Skeletal muscle satellite cell (primary cell): ENCODE measurements around the gene OR51B5. TPM values are rescaled to one million over a fixed set of nuclear protein-coding genes. Genes with fewer than 3 reads are reported as not detected.
"Not testable (repeated sequence)": the region's sequence is repeated elsewhere in the genome, so short reads cannot be mapped to it uniquely, and the experiment has no call there.

Experiments used
- H3K27me3 ChIP-seq: 2 replicates; pipeline ENCODE4 v1.7.0; 2013; ENCODE audit warnings: low read length; ENCODE audit not compliant: control insufficient read depth, insufficient read depth
- H3K36me3 ChIP-seq: 2 replicates; pipeline ENCODE4 v1.7.0; 2013; ENCODE audit warnings: mild to moderate bottlenecking, control low read depth, low read length; ENCODE audit not compliant: insufficient read depth
- H3K4me1 ChIP-seq: 2 replicates; pipeline ENCODE4 v1.7.0; 2013; ENCODE audit warnings: low read length; ENCODE audit not compliant: control insufficient read depth, insufficient read depth
- H3K4me2 ChIP-seq: 2 replicates; pipeline ENCODE4 v1.7.0; 2013; ENCODE audit warnings: mild to moderate bottlenecking, low read length
- H3K4me3 ChIP-seq: 2 replicates; pipeline ENCODE4 v1.7.0; 2013; ENCODE audit warnings: low read length
- H3K9ac ChIP-seq: 2 replicates; pipeline ENCODE4 v1.7.0; 2013; ENCODE audit warnings: mild to moderate bottlenecking, low read depth, low read length, moderate library complexity
- H3K9me3 ChIP-seq: replicated peaks from 2 replicates; pipeline ENCODE4 v1.7.0; 2013; ENCODE audit warnings: mild to moderate bottlenecking, control low read depth, low read length
- total RNA-seq: library from RNA; depleted of rRNA; stranded (reverse); fragments of >200 nt; gene quantifications from 2 replicates; pipeline ENCODE4 v1.2.3, GENCODE V29; 2012; rRNA removed

The OR51B5 gene, protein sequence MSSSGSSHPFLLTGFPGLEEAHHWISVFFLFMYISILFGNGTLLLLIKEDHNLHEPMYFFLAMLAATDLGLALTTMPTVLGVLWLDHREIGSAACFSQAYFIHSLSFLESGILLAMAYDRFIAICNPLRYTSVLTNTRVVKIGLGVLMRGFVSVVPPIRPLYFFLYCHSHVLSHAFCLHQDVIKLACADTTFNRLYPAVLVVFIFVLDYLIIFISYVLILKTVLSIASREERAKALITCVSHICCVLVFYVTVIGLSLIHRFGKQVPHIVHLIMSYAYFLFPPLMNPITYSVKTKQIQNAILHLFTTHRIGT
- not detected in 2 replicates for total RNA-seq

DNA sequence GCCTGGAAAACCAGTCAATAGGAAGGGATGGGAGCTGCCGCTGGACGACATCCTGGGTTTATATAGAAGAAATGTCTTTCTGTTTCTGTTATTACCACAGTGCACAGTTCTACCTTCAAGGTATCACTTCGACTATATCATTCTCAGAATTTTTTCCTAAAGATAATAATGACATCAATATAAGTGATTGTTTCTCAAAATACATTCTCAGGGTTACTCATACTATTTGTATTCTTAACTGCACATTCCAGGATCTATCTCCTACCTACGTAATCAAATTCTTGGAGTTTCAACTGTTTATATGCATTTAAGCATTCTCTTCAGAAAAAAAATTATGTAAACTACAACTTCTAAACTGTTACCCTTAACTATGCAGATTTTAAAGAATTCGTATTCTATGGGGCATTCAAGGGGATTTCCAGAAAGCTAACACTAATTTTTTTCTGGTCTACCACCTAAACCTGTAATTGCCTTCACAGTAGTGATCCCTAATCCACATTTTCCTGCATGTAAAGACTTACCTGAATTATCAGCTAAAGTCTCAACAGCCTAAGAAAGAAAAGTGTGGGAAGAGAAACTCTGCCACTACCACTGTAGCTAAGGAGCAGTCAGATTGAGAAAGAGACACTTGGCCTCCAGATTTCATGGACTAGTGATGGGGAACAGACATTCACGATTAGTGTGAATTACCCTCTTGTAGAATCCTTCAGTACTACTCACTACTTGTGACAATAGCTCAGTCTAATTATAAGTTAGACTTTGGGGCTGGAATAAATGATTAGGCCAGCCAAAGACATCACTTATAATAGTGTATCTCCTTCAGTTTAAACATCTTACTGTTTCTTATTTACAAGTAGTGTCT is at the start of gene OR51B5:
Gene OR51B5, minus strand, starts transcription at position 51 of the 862 bp plus-strand sequence. Its CDS starts 0 bp downstream, at position 51.
- Histone ChIP-seq H3K9me3 (no peaks in the 10 kb centered on the region), H3K4me3 (no peak within 1 kb of the TSS), H3K27me3 (no peaks in the 10 kb centered on the region), H3K4me1 (no peaks in the 10 kb centered on the region), H3K36me3 (no peaks in the 10 kb centered on the region), H3K4me2 (no peak within 1 kb of the TSS), H3K9ac (no peak within 1 kb of the TSS)

DNA sequence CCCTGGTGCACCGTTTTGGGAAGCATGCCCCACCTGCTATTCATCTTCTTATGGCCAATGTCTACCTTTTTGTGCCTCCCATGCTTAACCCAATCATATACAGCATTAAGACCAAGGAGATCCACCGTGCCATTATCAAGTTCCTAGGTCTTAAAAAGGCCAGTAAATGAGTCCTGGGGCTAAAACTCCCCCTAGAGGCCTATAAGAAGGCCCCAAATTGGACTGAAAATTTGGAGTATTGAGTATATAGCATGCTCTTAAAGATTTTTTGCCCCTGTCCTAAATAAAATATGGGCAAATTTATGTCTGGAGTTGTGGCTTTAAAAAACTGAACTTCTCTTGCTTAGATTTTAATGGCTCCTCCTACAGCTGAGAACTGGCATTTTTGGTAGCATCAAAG is 46.9 kb upstream of the OR51B5 start:
- no peaks in the 10 kb centered on the region for H3K9me3 ChIP-seq
- H3K4me1 ChIP-seq: no peaks in the 10 kb centered on the region
- H3K4me2 ChIP-seq: no peak overlapping the region
- peaks cover 6% of the 10 kb centered on the region for H3K27me3 ChIP-seq
- H3K36me3 ChIP-seq: no peaks in the 10 kb centered on the region
- H3K4me3 ChIP-seq: no peak overlapping the region
- H3K9ac ChIP-seq: no peak overlapping the region

DNA sequence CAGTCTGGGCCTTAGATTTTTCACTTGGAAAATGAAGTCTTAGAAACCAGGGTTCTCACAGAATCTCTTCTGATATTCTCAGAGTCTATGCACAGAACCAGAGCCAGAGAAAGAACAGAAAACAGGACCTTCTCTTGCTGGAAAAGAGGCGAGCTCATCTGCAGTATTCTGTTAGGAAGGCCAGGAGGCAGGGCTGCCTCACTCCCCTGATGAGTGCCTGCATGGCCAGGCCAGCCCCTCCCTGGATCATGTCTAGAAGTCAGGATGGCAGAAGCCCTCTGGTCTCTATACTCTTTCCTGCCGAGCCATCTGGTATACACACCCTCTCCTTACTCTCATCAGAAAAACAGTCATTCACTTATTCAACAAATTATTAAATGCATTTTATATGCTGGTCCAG is 41.0 kb upstream of the OR51B5 start:
- Histone ChIP-seq H3K9ac (no peak overlapping the region), H3K36me3 (no peaks in the 10 kb centered on the region), H3K9me3 (no peaks in the 10 kb centered on the region), H3K27me3 (peaks cover 18% of the 10 kb centered on the region), H3K4me3 (no peak overlapping the region), H3K4me2 (no peak overlapping the region), H3K4me1 (no peaks in the 10 kb centered on the region)

DNA sequence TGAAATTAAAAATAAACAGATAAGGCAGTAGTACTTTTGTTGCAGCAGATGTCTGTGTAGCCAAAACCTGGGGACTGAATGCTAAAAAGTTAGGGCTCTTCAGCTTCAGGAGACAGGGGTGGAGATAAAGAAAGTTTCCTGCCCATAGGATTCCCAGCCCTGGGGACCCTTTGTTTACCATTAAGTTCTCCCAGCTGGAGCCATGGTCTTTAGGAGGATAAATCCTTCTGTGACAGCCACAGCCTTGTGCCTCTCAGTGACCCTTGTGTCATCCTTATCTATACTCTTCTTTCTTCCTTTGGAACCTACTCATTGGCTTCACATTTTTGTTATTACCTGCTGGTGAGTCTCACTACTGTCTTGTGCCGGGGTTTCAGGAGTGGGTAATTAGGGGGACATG is 40.3 kb upstream of the OR51B5 start, which contains the start of gene OR51M1:
Gene OR51M1, plus strand, starts transcription at position 237 of the 400 bp plus-strand sequence. CDS start 5,587 bp downstream, outside the sequence.
- Histone ChIP-seq H3K9ac (no peak within 1 kb of the TSS), H3K4me3 (no peak within 1 kb of the TSS), H3K27me3 (peaks cover 18% of the 10 kb centered on the region), H3K4me2 (no peak within 1 kb of the TSS), H3K36me3 (no peaks in the 10 kb centered on the region), H3K4me1 (no peaks in the 10 kb centered on the region), H3K9me3 (no peaks in the 10 kb centered on the region)

DNA sequence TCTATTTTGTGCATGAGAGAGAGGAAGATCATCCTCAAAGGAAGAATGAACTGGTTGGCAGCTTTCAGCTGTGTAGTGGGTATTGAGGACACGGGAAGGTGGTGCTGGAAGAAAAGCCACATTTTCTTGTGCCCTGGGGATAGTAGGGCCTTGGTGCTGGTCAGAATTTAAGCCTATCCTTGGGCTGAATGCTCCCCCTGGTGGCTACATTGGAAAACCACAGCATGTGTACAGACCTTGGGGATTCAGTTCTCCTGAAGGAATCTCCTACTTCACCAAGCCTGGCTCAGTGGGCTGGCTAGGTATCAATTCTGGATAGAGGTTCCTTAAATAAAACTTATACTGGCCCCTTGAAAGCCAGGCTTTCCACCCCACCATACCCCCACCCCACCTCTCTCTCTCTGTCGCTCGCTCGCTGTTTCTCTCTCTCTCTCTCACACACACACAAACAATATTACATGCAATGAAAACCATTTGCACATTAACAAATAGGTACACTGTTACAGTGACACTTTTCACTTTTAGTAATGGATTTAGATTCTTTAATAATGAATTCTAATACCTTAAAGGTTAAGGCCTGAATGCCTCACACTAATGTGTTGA is 37.5 kb upstream of the OR51B5 start:
- Histone ChIP-seq H3K27me3 (peaks cover 18% of the 10 kb centered on the region), H3K4me3 (no peak overlapping the region), H3K9ac (no peak overlapping the region)

DNA sequence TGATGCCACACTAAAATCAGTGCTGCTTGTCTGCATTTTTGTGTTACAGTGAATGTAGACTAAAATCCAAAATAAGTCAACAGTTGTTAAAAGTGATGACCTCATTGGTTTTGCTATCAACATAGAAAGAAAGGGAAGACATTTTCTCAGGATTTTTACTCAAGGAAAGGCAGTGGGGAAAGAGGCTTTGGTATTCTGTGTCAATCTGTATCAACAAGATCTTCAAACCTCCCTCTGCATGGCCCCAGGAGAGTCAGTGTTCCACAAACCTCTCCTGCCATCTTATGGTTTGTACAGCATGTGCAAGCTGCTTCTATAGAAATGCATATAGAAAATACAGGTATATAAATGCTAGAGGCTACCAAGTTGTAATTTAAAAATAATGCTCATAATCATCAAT is 26.5 kb upstream of the OR51B5 start:
- Histone ChIP-seq H3K27me3 (no peaks in the 10 kb centered on the region), H3K4me3 (no peak overlapping the region), H3K36me3 (no peaks in the 10 kb centered on the region), H3K4me1 (peaks cover 23% of the 10 kb centered on the region), H3K4me2 (no peak overlapping the region), H3K9ac (no peak overlapping the region), H3K9me3 (no peaks in the 10 kb centered on the region)

More for the DNA sequence above, 37.5 kb upstream of the OR51B5 start:
- no peaks in the 10 kb centered on the region for H3K9me3 ChIP-seq
- H3K4me1 ChIP-seq: no peaks in the 10 kb centered on the region
- no peak overlapping the region for H3K4me2 ChIP-seq
- no peaks in the 10 kb centered on the region for H3K36me3 ChIP-seq

DNA sequence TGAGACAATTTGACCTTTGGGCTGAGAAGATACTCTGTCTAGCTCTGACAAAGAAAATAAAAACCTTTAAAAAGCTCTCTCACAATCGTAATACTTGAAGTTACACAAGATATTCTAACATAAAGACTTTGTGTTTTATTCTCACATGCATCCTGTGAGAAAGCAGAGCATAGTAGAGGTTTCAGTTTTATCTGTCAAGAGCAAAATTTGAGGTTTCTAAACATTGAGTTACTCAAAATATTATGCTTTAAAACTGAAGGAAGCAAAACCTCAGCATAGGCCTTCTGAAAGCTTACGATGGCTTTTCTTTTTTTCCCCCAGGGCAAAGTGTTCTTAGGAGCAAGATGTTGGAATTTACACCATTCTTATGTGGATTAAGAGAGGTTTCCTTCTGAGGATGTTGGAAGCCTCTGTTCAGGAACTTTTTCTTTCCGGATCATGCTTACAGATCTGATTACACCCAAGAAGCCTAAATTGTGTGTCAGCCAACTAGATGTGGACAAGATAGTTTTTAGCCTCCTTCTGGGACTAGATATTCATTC is 25.2 kb upstream of the OR51B5 start:
- no peak overlapping the region for H3K4me3 ChIP-seq
- H3K4me2 ChIP-seq: no peak overlapping the region
- H3K4me1 ChIP-seq: peaks cover 35% of the 10 kb centered on the region
- no peaks in the 10 kb centered on the region for H3K36me3 ChIP-seq
- no peaks in the 10 kb centered on the region for H3K9me3 ChIP-seq
- no peak overlapping the region for H3K9ac ChIP-seq
- H3K27me3 ChIP-seq: no peaks in the 10 kb centered on the region

DNA sequence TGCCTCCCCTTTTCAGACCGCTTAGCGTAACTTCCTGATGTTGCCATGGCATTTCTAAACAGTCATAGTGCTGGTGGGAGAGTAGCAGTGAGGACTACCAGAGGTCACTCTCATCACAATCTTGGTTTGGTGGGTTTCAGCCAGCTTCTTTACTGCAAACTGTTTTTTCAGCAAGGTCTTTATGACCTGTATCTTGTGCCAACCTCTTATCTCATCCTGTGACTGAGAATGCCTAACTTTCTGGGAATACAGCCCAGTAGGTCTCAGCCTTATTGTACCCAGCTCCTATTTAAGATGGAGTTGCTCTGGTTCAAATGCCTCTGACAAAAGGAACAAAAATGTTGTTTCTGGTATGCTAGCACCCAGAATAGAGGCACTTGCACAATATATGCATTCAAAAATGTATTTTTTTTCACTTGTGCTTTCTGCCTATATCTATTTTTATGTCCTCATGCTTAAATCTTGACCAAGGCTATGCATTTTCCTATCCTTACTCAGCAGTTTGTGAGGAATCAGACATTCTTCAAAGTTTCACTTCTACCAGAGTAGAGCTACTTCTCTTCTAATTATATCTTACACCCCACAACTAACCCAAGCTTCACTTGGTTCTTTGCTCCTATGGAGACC is 24.2 kb upstream of the OR51B5 start:
- H3K9ac ChIP-seq: peak overlapping the region; percentile 17
- H3K36me3 ChIP-seq: no peaks in the 10 kb centered on the region
- H3K9me3 ChIP-seq: no peaks in the 10 kb centered on the region
- H3K4me2 ChIP-seq: no peak overlapping the region
- H3K27me3 ChIP-seq: no peaks in the 10 kb centered on the region
- H3K4me1 ChIP-seq: peaks cover 35% of the 10 kb centered on the region
- H3K4me3 ChIP-seq: no peak overlapping the region

DNA sequence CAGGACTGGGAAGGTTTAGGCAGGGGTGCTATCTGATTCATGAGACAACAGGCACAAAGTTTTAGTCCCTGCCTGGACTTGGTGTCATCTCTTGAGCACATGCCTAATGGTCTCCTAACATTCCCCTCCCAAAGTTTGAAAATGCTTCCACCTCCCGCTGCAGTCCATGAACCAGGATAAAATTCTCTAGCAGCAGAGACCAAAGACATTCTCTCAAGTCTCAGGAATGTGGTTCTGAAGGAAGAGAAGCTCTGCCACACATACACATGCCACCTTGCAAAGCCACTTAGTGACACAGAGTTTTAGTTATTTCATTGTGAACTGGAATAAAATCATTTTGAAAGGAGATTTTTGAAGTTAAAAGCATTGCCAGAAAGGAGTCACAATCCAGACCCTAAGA is 23.5 kb upstream of the OR51B5 start:
- H3K4me2 ChIP-seq: peak overlapping the region; percentile 8
- peak overlapping the region; percentile 17 for H3K9ac ChIP-seq
- H3K4me1 ChIP-seq: peaks cover 35% of the 10 kb centered on the region
- H3K36me3 ChIP-seq: no peaks in the 10 kb centered on the region
- no peak overlapping the region for H3K4me3 ChIP-seq
- no peaks in the 10 kb centered on the region for H3K27me3 ChIP-seq
- H3K9me3 ChIP-seq: no peaks in the 10 kb centered on the region

DNA sequence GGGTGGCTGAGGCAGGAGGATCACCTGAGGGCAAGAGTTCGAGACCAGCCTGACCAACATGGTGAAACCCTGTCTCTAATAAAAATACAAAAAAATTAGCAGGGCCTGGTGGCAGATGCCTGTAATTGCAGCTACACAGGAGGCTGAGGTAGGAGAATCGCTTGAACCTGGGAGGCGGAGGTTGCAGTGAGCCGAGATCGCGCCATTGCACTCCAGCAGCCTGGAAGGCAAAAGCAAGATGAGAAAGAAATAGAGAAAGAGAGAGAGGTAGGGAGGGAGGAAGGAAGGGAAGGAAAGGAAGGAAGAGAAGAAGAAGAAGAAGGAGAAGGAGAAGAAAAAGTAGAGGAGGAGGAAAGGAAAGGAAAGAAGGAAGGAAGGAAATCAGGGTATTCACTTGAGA is 23.0 kb upstream of the OR51B5 start:
- H3K4me3 ChIP-seq, H3K27me3 ChIP-seq, H3K9me3 ChIP-seq, H3K4me2 ChIP-seq, H3K36me3 ChIP-seq, H3K9ac ChIP-seq: not testable (repeated sequence)
- peaks cover 35% of the 10 kb centered on the region for H3K4me1 ChIP-seq

DNA sequence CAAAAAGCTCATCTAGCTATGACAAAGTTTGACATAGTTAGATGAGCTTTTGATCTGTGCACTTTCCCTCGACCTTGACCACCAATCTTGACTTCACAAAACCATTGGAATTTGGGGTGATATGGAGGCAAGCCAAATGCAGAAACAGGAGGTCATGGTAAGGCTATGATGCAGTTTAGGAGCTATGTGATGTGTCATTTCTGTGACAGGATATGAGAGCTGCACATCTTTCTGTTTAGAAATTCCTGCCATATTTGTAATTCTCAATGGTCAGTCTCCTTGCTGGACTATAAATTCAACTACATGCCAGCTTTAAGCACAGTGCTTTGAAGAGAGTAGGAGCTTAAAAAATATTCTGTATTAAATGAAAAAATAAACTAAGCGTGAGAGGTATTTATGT is 20.9 kb upstream of the OR51B5 start:
- peak overlapping the region; percentile 52 for H3K9ac ChIP-seq
- no peaks in the 10 kb centered on the region for H3K36me3 ChIP-seq
- H3K9me3 ChIP-seq: no peaks in the 10 kb centered on the region
- no peaks in the 10 kb centered on the region for H3K27me3 ChIP-seq
- peaks cover 35% of the 10 kb centered on the region for H3K4me1 ChIP-seq
- H3K4me3 ChIP-seq: no peak overlapping the region
- peak overlapping the region; percentile 41 for H3K4me2 ChIP-seq
